Neuronal stem cell (in vitro differentiated cells): ENCODE data around the gene ATP1A4.

Experiments used
- DNase-seq: peaks from one replicate; pipeline ENCODE4 v3.0.0-alpha.2; 2013; ENCODE audit warnings: low spot score
- H2AFZ ChIP-seq: one replicate; pipeline ENCODE4 v1.6.1; 2013; ENCODE audit warnings: mild to moderate bottlenecking, low read length, inconsistent platforms
- H2AK5ac ChIP-seq: 2 replicates; pipeline ENCODE4 v1.6.1; 2013; ENCODE audit warnings: low read depth, mild to moderate bottlenecking, inconsistent platforms, low read length, moderate library complexity, mixed read lengths
- H2BK120ac ChIP-seq: 2 replicates; pipeline ENCODE4 v1.6.1; 2013; ENCODE audit warnings: low read depth, mild to moderate bottlenecking, inconsistent platforms, low read length, moderate library complexity, mixed read lengths
- H2BK12ac ChIP-seq: one replicate; pipeline ENCODE4 v1.6.1; 2013; ENCODE audit warnings: low read length, inconsistent platforms
- H2BK15ac ChIP-seq: 2 replicates; pipeline ENCODE4 v1.6.1; 2013; ENCODE audit warnings: mild to moderate bottlenecking, low read length, inconsistent platforms, mixed read lengths
- H2BK5ac ChIP-seq: one replicate; pipeline ENCODE4 v1.6.1; 2013; ENCODE audit warnings: inconsistent platforms, mild to moderate bottlenecking, low read length, moderate library complexity
- H3K14ac ChIP-seq: one replicate; pipeline ENCODE4 v1.6.1; 2013; ENCODE audit warnings: low read length, inconsistent platforms
- H3K18ac ChIP-seq: 2 replicates; pipeline ENCODE4 v1.6.1; 2013; ENCODE audit warnings: low read length, inconsistent platforms
- H3K23ac ChIP-seq: 2 replicates; pipeline ENCODE4 v1.6.1; 2013; ENCODE audit warnings: low read depth, mild to moderate bottlenecking, mixed read lengths, low read length, inconsistent platforms; ENCODE audit not compliant: poor library complexity
- H3K27ac ChIP-seq: replicated peaks from 3 replicates; pipeline ENCODE4 v1.5.1; 2013; ENCODE audit warnings: low read length, inconsistent platforms
- H3K27me3 ChIP-seq, 3 experiments: 2 replicates each; pipeline ENCODE4 v1.6.1; 2013; ENCODE audit warnings: low read length in 3 of 3, mild to moderate bottlenecking in 2 of 3, inconsistent platforms in 1 of 3, low read depth in 1 of 3, mixed read lengths in 1 of 3, moderate library complexity in 1 of 3; ENCODE audit not compliant: control insufficient read depth in 3 of 3, insufficient read depth in 3 of 3
- H3K36me3 ChIP-seq, 2 donors: replicated peaks in 1 of 2; 2 replicates each; pipeline ENCODE4 v1.6.1; 2013; ENCODE audit warnings: low read length in 2 of 2; ENCODE audit not compliant: control insufficient read depth in 2 of 2, insufficient read depth in 2 of 2
- H3K4ac ChIP-seq: 2 replicates; pipeline ENCODE4 v1.6.1; 2013; ENCODE audit warnings: inconsistent platforms, mild to moderate bottlenecking, low read length, moderate library complexity
- H3K4me1 ChIP-seq, 2 donors: 1 replicate in 1 of 2; 2 replicates in 1 of 2; pipeline ENCODE4 v1.6.1; 2013; ENCODE audit warnings: low read length in 2 of 2, low read depth in 1 of 2; ENCODE audit not compliant: control insufficient read depth in 2 of 2, insufficient read depth in 1 of 2
- H3K4me2 ChIP-seq: one replicate; pipeline ENCODE4 v1.6.1; 2013; ENCODE audit warnings: mild to moderate bottlenecking, low read length, inconsistent platforms; ENCODE audit not compliant: insufficient read depth, poor library complexity, severe bottlenecking
- H3K4me3 ChIP-seq, 2 donors: 2 replicates each; pipeline ENCODE4 v1.5.1; 2013; ENCODE audit warnings: low read length in 2 of 2, mild to moderate bottlenecking in 2 of 2, inconsistent platforms in 1 of 2, moderate library complexity in 1 of 2
- H3K79me1 ChIP-seq: one replicate; pipeline ENCODE4 v1.6.1; 2013; ENCODE audit warnings: low read depth, mild to moderate bottlenecking, inconsistent platforms, low read length, moderate library complexity
- H3K9ac ChIP-seq: one replicate; pipeline ENCODE4 v1.6.1; 2013; ENCODE audit warnings: mild to moderate bottlenecking, low read depth, low read length, inconsistent platforms; ENCODE audit not compliant: poor library complexity
- H3K9me3 ChIP-seq, 2 donors: replicated peaks in 1 of 2; 2 replicates each; pipeline versions ENCODE3 to v1.6.1; 2013; ENCODE audit warnings: low read length in 2 of 2, mild to moderate bottlenecking in 2 of 2, inconsistent platforms in 1 of 2, low read depth in 1 of 2, mixed read lengths in 1 of 2, moderate library complexity in 1 of 2; ENCODE audit not compliant: control insufficient read depth in 2 of 2, insufficient read depth in 1 of 2
- H4K8ac ChIP-seq: one replicate; pipeline ENCODE4 v1.6.1; 2013; ENCODE audit warnings: low read depth, mild to moderate bottlenecking, inconsistent platforms, low read length, moderate library complexity
- H4K91ac ChIP-seq: one replicate; pipeline ENCODE4 v1.6.1; 2013; ENCODE audit warnings: low read length, low read depth, mild to moderate bottlenecking, inconsistent platforms; ENCODE audit not compliant: poor library complexity
- WGBS, 2 donors: extraction: QIAGEN DNeasy Blood & Tissue Kit; methylation state at CpG; one replicate each; pipeline ENCODE4 v1.1.7; 2013; ENCODE audit warnings: missing lambda C conversion rate in 2 of 2, mixed read lengths in 1 of 2; ENCODE audit not compliant: insufficient read length in 2 of 2, insufficient replicate concordance in 1 of 2; ENCODE audit errors: extremely low coverage in 2 of 2; 5-methylcytosine and 5-hydroxymethylcytosine counted together

ATP1A4 gene

GRCh38 chr1:160130939-160131338, 20.5 kb upstream of the ATP1A4 start:
- H3K4me1 ChIP-seq, result no peaks in the 10 kb centered on the region
- no peaks in the 10 kb centered on the region for H3K27me3 ChIP-seq
- H3K4ac ChIP-seq, result no peak overlapping the region
- H2BK120ac ChIP-seq, result no peak overlapping the region
- no peak overlapping the region for H2AK5ac ChIP-seq
- no peak overlapping the region for H4K8ac ChIP-seq
- H3K9me3 ChIP-seq, result no peaks in the 10 kb centered on the region
- no peak overlapping the region for H3K4me3 ChIP-seq
- H2AFZ ChIP-seq, result no peak overlapping the region
- H2BK15ac ChIP-seq, result no peak overlapping the region
- H2BK12ac ChIP-seq, result no peak overlapping the region
- no peak overlapping the region for H3K23ac ChIP-seq
- peaks cover 3% of the 10 kb centered on the region for H3K79me1 ChIP-seq
- H2BK5ac ChIP-seq, result no peak overlapping the region
- no peak overlapping the region for H3K9ac ChIP-seq
- H3K4me2 ChIP-seq, result no peak overlapping the region
- no peak overlapping the region for H3K27ac ChIP-seq
- no peak overlapping the region for H4K91ac ChIP-seq
- WGBS, 2 donors, result no CpG with 5 or more reads among the region's 1 CpG
- DNase-seq, result no peak
- H3K18ac ChIP-seq, result no peak overlapping the region
- H3K14ac ChIP-seq, result no peak overlapping the region
- H3K36me3 ChIP-seq, result peaks cover 4 to 74% of the 10 kb centered on the region in 2 donors

GRCh38 chr1:160131803-160132565, 19.4 kb upstream of the ATP1A4 start:
- Histone ChIP-seq H3K4me3 (no peak overlapping the region), H3K27ac (no peak overlapping the region)
- no CpG with 5 or more reads among the region's 8 CpGs for WGBS, 2 donors

DNA sequence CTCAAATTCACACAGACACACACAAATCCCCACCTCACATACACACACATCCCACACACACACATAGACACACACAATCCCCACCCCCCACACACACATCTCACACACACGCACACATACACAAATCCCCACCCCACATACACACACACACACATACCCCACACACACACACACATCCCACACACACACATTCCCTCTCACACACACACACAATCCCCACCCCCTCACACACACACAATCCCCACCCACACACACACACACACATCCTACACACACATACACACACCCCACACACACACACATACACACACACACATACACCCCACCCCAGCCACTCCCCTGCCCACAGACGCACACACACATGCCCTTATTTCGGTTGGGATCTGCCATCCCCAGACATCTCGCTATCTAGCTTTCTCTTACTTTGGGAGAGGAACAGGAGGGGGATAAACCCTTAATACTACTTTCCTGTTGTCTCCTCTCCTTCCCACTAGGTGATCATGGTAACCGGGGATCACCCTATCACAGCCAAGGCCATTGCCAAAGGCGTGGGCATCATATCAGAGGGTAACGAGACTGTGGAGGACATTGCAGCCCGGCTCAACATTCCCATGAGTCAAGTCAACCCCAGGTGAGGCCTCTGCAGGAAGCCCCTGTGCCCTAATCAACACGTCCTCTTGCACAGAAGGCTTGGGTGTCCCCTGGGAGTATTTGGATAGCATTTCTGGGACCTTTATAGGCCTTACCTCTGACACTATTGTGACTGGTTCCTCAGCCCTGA, 17.2 kb upstream of the ATP1A4 start:
- 100% methylated on average over 1 of the region's 9 CpGs for WGBS, 2 donors
- H3K36me3 ChIP-seq, result peaks cover 3 to 72% of the 10 kb centered on the region in 2 donors

More at GRCh38 chr1:160131803-160132565, 19.4 kb upstream of the ATP1A4 start:
- no peak overlapping the region for H3K18ac ChIP-seq
- no peak overlapping the region for H3K9ac ChIP-seq
- no peak overlapping the region for H2BK15ac ChIP-seq
- H2BK5ac ChIP-seq, result no peak overlapping the region
- H2BK12ac ChIP-seq, result no peak overlapping the region
- H4K8ac ChIP-seq, result no peak overlapping the region
- no peak overlapping the region for H2BK120ac ChIP-seq
- no peak overlapping the region for H4K91ac ChIP-seq
- no peak overlapping the region for H3K4me2 ChIP-seq
- no peaks in the 10 kb centered on the region for H3K9me3 ChIP-seq
- no peak for DNase-seq
- no peak overlapping the region for H3K4ac ChIP-seq
- no peak overlapping the region for H2AK5ac ChIP-seq
- H3K36me3 ChIP-seq, result peaks cover 7 to 83% of the 10 kb centered on the region in 2 donors
- H3K27me3 ChIP-seq, result no peaks in the 10 kb centered on the region
- no peak overlapping the region for H3K14ac ChIP-seq
- peaks cover 3% of the 10 kb centered on the region for H3K79me1 ChIP-seq
- no peak overlapping the region for H3K23ac ChIP-seq
- H3K4me1 ChIP-seq, result no peaks in the 10 kb centered on the region
- no peak overlapping the region for H2AFZ ChIP-seq

More for the DNA sequence above, 17.2 kb upstream of the ATP1A4 start:
- Histone ChIP-seq H3K4ac (no peak overlapping the region), H2BK15ac (no peak overlapping the region), H3K18ac (no peak overlapping the region), H2BK5ac (no peak overlapping the region), H3K4me1 (no peaks in the 10 kb centered on the region), H2BK12ac (no peak overlapping the region), H4K91ac (no peak overlapping the region), H3K23ac (no peak overlapping the region), H3K9me3 (no peaks in the 10 kb centered on the region), H3K14ac (no peak overlapping the region), H3K27me3 (no peaks in the 10 kb centered on the region), H4K8ac (no peak overlapping the region), H3K27ac (no peak overlapping the region), H2AFZ (no peak overlapping the region), H3K9ac (no peak overlapping the region), H3K4me3 (no peak overlapping the region), H3K4me2 (no peak overlapping the region), H2BK120ac (no peak overlapping the region), H2AK5ac (no peak overlapping the region), H3K79me1 (peaks cover 3% of the 10 kb centered on the region)
- no peak for DNase-seq
